NCI-H2196 treated with DMSO at 0.1 percent for 48 hours (cell line): Measurements from ENCODE around the gene GAK.

Experiments
- DNase-seq: peaks from one replicate; lab custom pipeline; 2025; ENCODE audit not compliant: unreplicated experiment; lab: John Stamatoyannopoulos, UW

The GAK gene

DNA sequence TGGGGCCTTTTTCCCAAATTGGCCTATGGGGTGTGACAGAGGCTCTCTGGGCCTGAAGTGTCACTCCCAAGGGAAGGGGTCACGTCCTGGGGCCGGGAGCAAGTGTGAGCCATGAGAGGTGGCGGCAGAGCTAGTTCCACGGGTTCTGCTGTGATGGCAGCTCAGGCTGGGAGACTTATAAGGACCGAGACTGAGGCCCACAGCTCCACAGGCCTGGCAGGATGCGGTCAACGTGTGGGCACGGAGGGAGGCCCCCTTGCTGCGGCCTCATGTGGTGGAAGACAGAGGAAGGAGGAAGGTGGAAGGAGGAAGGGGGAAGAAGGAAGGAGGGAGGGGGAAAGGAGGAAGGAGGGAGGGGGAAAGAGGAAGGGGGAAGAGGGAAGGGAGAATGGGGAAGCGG, 99.0 kb downstream of the GAK start:
- DNase-seq = no peak

DNA sequence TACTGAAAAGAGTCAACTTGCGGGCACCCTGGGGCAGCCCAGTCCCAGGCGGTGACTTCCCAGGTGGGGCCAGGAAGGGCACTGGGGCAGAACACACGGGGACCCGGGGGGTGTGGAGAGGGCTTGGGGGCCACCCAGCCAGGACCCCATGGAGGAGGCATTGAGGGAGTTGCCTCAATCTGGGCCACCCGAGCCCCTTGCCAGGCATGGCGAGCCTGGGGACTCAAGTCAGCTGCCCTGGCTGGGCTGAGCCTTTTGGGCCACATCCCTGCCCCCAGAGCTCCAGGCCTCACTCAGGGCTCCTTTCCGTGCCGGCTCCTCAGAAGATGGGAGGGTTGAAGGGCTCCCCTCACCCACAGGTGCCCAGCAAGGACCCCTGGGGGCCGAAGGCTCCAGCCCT, 99.6 kb downstream of the GAK start:
- no peak for DNase-seq

DNA sequence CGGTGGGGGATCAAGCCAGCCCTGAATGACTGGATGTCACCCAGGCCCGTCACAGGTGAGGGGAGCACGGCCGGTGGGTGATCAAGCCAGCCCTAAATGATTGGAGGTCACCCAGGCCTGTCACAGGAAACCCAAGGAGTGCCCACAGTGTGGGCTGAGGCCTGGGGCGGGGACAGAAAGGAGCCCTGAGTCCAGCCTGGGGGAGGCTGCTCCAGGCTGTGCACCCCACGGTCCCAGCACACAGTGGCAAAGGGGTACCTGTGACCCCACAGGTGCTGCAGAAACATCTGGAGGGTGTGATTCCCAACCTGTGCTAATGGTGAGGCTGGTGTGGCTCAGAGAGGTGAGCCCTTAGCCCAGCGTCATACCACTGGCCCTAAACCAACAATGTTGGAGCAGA, 100.0 kb downstream of the GAK start:
- no peak for DNase-seq

DNA sequence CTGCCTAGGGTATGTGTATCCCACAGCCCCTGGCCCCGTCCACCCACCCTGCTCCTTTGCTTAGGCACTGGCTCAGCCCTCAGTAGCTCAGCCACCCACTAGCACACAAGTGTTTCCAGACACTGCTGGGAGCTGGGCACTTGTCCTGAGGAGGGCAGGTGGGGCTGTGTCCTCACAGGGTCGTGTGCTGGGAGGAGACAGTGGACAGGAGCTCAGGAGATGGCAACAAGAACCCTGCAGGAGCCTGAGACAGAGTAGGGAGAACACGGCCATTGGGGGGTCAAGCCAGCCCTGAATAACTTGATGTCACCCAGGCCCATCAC, 100.7 kb downstream of the GAK start:
- no peak for DNase-seq

DNA sequence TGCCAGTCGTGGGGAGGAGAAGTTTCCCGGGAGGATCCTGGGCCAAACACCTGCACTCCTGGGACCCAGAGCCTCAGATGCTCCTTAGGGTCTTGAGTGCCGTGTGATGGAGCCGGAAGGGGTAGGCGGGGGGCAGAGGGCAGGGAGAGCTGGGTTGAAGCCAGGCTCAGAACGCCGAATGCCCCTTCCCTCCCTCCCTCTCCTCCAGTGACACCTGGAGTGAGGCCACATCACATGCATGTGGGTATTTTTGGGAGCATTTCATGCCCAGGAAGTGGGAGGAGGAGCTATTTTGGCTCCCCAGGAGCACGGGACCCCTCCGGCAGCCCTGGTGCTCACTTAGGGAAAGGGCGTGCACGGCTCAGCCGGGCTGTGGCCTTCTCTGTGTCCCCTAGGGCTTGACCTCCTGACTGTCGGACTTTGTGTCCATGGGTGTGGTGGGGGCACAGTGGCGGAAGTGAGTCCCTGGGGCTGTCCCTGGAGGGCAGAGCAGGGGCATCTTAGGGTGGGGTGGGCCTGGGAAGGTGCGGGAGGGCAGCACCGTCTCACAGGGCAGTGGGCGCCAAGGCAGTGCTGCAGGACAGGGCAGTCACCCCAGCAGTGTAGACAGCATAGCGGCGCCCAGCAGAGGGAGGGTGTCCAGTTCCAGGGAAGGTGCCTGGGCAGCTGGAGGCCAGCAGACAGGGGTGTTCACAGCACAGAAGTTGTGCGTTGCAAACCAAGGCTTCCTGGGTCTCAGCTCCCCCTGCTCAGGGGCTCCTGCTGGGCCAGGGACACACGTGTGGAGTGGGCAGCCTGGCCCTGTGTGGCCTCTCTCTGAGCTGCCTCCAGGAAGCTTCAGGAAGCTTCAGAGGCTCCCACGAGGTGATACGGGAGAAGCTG, 101.3 kb downstream of the GAK start:
- DNase-seq = no peak

DNA sequence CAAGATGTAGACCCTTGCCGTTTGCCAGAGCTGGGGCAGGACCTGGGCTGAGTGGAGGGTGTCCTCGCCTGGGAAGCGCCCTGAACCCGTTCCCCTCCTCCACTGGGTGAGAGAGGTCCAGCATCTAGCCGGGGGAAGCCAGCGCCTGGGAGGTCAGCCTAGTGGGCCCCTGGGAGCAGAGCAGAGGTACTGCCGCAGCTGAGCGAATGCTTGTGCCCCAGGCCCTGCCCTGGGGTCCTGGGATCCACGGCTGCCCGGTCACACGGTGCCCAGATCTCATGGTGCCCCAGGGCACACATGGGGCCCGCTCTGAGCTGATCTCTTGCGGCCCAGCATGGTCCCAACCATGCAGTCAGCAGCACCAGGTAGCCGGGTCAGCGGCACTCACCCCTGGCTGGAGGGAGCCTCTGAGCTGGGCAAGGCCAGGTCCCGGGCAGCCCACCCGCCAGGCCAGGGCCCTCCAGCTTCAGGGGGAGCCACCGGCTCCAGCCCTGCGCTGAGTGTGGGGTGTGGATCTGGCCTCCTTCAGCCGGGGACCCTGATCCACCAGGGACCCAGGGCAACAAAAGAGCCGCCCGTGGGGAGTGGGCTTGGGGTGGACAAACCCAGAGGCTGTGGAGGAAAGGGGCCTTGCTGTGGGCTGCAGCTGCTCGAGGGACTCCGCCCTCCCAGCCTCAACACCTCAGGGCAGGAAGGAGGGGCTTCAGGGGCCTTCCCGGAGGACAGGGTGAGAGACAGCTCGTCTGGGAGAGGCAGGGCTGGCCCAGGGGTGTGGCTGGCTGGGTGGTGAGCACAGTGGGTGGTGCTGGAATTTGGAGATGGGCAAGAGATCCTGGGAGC, 102.1 kb downstream of the GAK start:
- no peak for DNase-seq

DNA sequence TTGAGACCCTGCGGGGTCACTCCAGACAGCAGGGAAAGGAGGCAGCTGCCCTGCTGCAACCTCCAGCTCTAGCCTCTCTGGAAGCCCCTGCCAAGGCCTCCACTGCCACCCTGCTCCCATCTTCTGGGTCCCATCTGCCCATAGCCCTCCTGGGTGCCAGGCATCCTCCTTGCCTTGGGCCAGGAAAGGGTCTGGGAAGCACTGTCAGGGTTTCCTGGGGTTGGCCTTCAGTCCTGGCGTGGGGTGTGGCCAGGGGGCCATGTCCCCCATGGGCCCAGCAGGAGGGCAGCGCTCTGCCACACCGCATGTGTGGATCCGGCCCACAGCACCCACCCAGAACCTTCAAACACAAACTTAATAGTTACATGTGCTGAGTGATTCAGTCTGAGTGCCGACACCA, 102.8 kb downstream of the GAK start:
- no peak for DNase-seq

DNA sequence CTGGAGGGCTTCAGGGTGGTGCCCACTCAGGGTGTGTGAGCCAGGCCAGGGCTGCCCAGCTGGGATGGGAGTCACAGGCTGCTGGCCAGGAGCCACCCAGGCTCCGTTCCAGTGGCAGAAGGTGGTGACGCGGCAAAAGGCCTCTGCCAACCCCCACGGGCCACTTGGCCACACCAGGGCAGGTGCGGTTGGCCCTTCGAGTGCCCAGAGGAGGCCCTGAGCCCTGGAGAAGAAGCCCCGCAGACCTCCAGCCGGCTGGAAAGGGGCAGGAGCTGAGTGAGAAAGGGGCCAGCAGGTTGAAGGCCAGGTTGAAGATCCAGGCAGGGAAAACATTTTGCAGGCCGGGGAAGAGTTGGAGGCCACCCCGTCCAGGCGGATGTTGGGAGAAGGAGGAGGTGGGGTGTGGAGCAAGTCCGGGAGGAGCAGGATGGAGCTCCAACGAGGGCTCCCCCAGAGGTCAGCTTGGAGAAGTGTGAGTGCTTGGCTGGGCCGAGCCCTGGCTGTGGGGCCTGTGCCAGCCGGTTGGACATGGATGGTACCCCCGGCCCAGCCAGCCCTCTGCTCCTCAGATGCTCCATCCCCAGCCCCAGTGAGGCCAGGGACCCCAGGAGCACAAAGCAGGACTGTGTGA, 103.4 kb downstream of the GAK start:
- peak; percentile 35 for DNase-seq

DNA sequence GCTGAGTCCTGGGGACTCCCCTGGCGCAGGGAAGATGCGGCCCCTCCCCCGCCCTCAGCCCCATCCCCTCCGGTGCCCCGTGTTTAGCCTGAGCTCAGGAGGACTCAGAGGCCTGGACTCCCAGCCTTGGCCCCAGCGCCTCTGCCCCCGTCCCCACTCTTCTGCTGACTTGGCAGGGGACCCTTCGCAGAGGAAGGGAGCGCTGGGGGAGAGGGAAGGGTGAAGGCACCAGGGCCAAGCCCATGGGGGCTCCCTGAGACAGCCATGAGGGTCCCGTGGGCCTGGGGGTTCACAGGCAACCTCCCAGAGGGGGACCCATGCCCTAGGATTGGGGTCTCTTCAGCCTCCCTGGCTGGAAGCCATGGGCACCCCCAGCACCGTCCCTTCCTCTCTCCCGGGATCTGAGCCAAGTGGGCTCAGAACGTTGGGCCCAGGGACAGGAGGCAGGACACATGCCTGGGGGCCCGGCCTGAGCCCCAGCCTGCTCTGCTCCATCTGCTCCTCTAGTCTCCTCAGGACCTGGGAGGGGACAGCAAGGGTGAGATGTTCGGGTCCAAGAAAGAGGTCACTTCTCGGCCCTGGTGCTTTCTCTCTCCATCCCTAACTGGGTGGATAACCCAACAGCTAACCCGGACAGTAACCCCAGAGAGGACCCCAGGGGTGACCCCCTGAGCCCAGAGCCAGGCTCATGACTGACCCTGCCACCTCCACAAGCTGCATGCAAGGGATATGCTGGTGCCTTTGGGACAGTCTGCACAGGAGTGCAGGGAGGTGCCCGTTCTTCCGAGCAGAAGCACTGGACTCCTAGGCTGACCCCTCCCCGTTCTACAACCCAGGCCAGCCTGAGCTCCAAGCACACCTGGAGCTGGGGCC, 104.7 kb downstream of the GAK start:
- no peak for DNase-seq

DNA sequence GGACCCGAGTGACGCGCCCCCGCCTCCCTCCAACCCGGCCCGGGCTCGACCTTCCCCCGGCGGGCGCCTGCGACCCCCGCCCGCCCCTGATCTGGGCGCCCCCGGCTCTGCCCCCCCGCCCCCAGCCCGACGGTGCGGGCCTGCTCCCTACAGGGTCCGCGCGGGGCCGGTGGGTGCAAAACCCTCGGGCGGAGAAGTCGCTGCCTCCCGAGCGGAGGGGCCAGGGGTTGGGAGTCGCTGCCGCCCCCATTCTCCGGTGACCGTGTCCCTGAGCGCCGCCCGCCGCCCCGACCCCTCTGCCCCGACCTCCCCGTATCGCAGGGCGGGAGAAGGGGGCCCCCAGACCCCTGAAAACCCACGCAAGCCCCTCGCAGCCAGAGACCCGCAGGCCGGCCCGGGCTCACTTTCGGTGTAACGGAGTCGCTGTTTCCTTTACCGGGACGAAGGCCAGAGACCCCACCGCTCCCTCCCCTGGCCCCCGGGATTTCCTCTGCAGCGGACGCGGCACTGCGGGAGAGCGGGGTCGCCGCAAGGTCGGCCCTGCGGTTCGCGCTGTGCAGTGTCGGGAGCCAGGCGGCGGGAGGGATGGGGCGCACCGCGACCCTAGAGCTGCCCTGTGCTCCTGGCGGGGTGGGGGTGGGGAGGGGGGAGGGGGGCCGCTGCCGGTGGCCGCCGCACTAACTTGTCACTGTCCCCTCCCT, 105.5 kb downstream of the GAK start:
- DNase-seq = no peak

DNA sequence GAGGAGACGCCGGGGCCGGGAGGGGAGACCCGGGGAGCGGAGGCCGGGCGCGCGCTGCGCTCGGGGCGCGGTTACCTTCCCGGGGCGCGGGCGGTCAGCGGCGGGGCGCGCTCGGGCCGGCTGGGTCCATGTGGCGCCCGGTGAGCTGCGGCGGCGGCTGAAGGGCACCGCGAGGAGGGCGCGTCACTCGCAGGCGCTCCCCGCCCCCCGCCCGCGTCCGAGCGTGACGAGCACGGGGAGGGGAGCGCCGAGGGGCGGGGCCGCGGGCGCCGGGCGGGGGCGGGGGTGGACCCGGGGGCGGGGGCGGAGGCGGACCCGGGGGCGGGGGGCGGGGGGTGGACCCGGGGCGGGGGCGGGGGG, 106.2 kb downstream of the GAK start, which contains the start of gene CPLX1:
TSS of gene CPLX1 (minus strand) at position 159 of the 360 bp plus-strand sequence. CDS start 1,607 bp downstream, outside the sequence.
- DNase-seq = peak; percentile 37

DNA sequence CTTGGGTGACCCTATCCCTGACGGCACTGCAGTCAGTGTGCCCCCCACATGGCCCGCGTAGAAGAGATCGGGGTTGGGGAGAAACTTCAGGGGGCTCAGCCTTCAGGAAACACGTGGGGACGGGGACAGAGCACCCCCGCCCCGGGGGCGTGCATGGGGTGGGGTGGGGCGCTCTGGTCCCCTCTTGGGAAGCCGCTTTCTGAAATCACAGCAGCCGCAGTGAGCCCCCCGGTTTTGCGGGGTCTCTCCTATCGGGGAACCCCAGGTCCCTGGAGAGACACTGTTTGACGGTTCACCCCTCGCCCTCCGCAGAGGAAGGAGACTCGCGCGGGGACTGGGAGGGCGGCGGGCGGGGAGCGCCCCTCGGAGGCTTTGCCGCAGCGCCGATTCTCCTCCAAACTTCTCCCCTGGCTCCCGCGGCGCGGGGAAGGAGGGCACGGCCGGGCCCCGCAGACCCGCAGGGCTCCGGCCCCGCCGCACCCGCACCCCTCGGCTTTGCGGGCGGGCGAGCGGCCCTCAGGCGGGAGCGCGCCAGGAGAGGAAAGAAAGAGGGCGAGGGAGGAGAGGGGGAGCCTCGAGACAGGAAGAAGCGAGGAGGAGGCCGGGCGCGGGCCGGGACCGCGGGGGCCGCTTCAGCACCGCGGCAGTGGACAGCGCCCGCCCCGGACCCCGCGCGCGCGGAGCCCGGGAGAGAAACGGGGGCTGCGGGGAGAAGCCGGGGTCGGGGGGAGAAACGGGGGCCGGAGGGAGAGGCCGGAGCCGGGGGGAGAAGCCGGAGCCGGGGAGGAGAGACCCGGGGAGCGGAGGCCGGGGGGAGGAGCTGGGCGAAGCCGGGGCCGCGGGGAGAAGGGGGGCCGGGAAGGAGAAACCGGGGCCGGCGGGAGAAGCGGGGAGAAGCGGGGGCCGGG, 106.8 kb downstream of the GAK start:
- no peak for DNase-seq

DNA sequence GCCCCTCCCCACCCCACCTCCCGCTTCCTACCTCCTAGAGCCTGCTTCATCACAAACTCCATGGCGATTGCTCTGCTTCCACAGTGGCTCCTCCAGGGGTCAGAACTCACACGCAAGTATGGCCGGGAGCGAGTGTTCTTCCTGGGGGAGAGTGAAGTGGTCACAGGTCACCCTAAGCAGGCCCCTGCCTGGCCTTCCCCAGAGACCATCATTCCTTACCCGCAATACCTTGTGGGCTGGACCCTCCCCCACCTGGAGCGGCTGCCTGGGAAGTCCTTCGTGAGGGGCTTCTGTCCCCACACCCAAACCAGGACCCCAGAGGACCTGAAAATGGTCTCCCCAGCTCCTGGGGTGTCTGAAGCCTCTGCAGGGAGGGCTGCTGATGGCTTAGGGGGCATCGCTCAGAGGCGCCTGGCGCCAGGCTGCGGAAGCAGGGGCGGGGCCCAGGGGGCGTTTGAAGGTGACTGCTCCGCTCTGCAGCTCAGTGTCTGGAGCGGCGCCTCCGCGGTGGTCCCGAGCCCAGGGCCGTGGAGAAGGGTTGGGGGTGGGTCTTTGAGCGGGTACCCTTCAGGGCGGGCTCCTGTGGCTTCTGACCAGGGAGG, 107.6 kb downstream of the GAK start:
- no peak for DNase-seq

DNA sequence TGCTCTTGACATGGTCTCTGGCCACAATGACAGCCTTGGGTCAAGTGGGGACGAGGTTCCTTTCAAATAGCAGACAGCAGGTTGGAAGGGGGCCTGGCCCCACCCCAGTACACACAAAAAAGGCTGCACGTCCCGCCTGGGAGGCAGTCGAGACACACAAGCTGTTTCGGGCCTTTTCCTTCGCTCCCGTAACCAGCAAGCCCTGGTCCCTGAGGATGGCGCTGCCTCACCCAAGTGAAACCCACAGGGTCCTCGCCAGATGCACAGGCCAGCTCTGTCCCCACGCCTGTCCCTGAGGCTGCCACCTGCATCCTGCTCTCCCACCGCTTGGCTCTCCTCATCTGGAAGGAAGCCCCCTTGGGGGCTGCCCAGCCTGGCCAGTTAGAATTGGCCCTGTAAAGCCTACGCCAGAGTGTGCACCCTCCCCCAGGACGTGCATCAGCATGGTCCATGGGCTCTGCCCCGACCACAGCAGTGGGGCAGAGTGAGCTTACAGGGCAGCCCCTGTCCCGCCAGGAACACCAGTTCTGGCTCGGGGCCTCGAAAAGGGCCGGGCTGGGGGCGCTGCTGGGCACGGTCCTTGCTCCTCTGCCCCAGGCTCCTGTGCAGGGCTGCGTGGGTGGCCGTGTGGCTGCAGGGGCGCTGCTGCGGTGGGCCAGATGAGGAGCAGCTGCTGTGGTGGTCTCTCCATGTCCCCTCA, 108.2 kb downstream of the GAK start:
- no peak for DNase-seq

DNA sequence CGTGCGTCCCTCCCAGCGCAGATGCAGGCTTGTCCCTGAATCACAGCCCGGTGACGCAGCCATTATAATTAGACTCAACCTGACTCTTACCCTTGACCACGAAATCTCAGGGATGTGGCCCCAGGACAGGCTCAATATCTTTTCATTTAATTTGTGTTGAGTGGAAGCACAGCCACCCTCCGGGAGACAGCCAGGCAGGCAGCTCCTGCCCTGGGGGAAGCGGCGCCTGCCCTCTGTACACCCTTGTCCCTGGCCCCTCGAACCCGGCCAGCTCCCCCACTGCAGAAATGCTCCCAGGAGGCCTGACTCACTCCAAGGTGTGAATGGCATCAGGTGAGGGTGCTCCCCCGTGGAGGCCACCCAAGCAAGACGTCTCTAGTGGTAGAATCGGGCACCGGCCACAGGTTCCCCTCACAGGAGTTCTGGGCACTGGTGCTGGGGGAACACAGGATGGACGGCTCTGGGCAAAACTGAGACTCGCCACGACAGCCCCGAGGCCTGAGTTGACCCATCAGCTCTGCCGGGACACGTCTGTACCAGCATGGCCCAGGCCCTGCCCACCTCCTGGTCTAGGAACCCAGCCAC, 108.8 kb downstream of the GAK start:
- DNase-seq = no peak

DNA sequence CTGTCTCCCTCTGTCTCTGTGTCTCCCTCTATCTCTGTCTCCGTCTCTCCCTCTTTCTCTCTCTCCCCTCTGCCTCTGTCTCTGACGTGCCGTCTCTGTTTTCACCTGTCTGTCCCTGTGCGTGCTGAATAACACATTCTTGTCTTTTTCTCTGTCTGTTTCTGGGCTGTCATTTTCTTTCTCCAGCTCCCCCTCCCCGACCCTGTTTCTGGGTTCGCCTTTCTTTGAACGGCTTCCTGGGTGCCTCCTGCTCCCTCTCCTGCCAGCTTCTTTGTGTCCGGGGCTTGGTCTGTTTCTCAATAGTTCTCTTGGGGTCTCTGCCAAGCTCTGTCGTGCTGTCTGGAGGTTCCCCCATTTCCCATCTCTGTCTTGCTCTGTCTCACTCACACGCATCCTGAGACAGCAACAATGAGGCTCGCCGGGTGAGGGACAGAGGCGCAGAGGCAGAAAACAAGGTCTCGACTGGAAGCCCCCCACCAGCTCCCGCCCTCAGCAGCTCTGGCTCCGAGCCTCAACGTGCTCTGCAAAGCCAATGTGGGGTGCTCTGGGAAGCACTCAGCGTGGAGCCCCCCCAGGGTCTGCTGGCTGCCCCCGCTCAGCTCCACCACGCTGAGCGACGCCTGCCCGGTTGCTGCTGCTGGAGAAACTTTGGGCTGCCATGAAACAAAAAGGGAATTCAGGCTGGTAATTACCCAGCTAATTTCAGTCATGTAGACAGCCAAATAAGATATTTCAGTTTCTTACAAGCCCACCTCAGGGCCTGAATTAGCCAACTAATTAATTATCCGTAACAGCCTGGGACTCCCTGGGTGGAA, 109.5 kb downstream of the GAK start:
- no peak for DNase-seq

DNA sequence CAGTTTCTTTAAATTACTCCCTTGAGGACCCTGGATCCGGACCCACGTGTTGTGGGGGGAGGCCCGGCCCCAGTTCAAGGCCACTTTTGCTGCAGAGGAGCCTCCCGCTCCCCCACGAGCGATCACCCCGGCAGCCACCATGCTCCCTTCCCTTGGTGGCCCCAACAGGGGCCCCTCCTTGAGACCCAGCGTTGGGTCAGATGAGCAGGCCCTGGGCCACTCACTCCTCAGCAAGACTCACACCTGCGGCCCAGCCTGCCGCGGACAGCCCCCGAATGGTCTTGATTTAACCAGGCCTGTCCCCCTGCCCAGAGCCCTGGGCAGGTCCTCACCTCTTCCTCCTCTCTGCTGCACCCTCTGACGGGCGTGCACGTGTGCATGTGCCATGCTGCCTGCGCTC, 110.5 kb downstream of the GAK start:
- DNase-seq = no peak
